Heart right ventricle (tissue), 16 donors: ENCODE measurements around the gene VPS54. TPM values are rescaled to one million over a fixed set of nuclear protein-coding genes. Genes with fewer than 3 reads are reported as not detected.

Experiments used
- ATAC-seq, 8 donors: fragments of 200-7000 bp; cut with Tn5 transposase; one replicate each; pipeline ENCODE4 v1.9.1; 2020; ENCODE audit warnings: mild to moderate bottlenecking in 8 of 8, moderate library complexity in 8 of 8, moderate number of reproducible peaks in 1 of 8
- DNase-seq, 2 donors: peaks; one replicate each; pipeline ENCODE4 v3.0.0-alpha.2; 2020
- H3K27ac ChIP-seq, 10 donors: fragments of 200-600 bp; sonication (generic) in 2 of 10; one replicate each; pipeline versions ENCODE4 v1.5.0 to v1.8.0; 2020 to 2022; ENCODE audit warnings: mild to moderate bottlenecking in 3 of 10
- H3K27me3 ChIP-seq, 7 donors: fragments of 200-600 bp; one replicate each; pipeline ENCODE4 v1.8.0; 2021 to 2022; ENCODE audit warnings: mild to moderate bottlenecking in 2 of 7
- H3K36me3 ChIP-seq, 9 donors: fragments of 200-600 bp; sonication (generic) in 1 of 9; one replicate each; pipeline versions ENCODE4 v1.5.0 to v1.8.0; 2020 to 2022; ENCODE audit warnings: mild to moderate bottlenecking in 2 of 9
- H3K4me1 ChIP-seq, 9 donors: fragments of 200-600 bp; sonication (generic) in 1 of 9; one replicate each; pipeline versions ENCODE4 v1.5.0 to v1.8.0; 2020 to 2022; ENCODE audit warnings: mild to moderate bottlenecking in 4 of 9
- H3K4me3 ChIP-seq, 10 donors: fragments of 200-600 bp; sonication (generic) in 2 of 10; one replicate each; pipeline versions ENCODE4 v1.5.0 to v1.8.0; 2020 to 2022; ENCODE audit warnings: mild to moderate bottlenecking in 7 of 10, moderate library complexity in 2 of 10
- H3K9me3 ChIP-seq, 11 donors: fragments of 200-600 bp in 10 of 11; sonication (generic) in 2 of 11; one replicate each; pipeline versions ENCODE4 v1.5.0 to v1.8.0; 2013 to 2022; ENCODE audit warnings: mild to moderate bottlenecking in 2 of 11, control low read depth in 1 of 11, moderate library complexity in 1 of 11
- WGBS, 2 donors: extraction: QIAGEN DNeasy Blood & Tissue Kit; methylation state at CpG; one replicate each; pipeline ENCODE4 v1.1.7; 2013; ENCODE audit warnings: inconsistent platforms in 1 of 2; 5-methylcytosine and 5-hydroxymethylcytosine counted together
- intact Hi-C, 10 donors: fragments of 100-400 bp; cut with DNase I; formaldehyde crosslinking; loops; one replicate each; pipeline versions ENCODE4 v1.11.1 to v1.14.2; 2022
- polyA plus RNA-seq, 2 donors: library from polyadenylated mRNA; stranded (reverse); fragments of 200-250 nt; gene quantifications; one replicate each; pipeline ENCODE4 v1.2.3, GENCODE V29; 2013
- total RNA-seq, 10 donors: library from RNA; stranded (reverse); fragmentation: NEBNext Ultra II Directional in 3 of 10; extraction: Animal tissue kit (Norgen Biotek cat#: 25700) in 3 of 10; gene quantifications; one replicate each; pipeline versions ENCODE4 v1.2.1 to v1.2.4, GENCODE V29; 2021 to 2023
- TF ChIP-seq, protein P1 (sequence below), 9 donors: fragments of 200-600 bp; sonication (generic) in 2 of 9; IDR thresholded peaks; one replicate each; pipeline versions ENCODE4 v1.5.0 to v1.8.0; 2021 to 2022; ENCODE audit warnings: antibody characterized with exemption in 9 of 9, mild to moderate bottlenecking in 5 of 9, moderate library complexity in 1 of 9
- donor health status: Arrhythmogenic right ventricular cardiomyopathy.
- donor health status: ischemic (EF 13 %, LVEDD 7.1; RV severe dilation, severe dysfunction).
- donor health status: healthy with polysubstance abuse.
- donor health status: DM: no; HTN: yes; CAD: no.
- donor health status: DM: no; HTN: no; CAD: no.
- donor health status: ischemic (EF 25% LVEDD 6.9; RV normal size, moderate dysfunction).
- donor health status: ischemic (EF 25% LVEDD 5.7; RV mildly dilated, moderate dysfunction).
- donor health status: healthy.
- donor health status: DM: yes; HTN: yes; CAD: no.
- donor health status: Ischemic cardiomyopathy.
- donor health status: ischemic (EF 35%, LVEDD 5.7; RV mildly dilated, moderate dysfunction).
- donor health status: nonischemic (EF 11% LVEDD 7.7; RV severe dilation, severe dysfunction).
- donor health status: DM: yes; HTN: yes; CAD: no.
- donor health status: PGD.
- donor health status: ischemic (EF 29% LVEDD 5.4; RV normal size, mild dysfunction).
- donor health status: nonischemic (EF 23%, LVEDD 6.1; RV moderate dilation, normal function).

VPS54 gene
- total and polyA plus RNA-seq, 12 donors, result 8.3 to 12.7 (median 10.5) TPM

DNA sequence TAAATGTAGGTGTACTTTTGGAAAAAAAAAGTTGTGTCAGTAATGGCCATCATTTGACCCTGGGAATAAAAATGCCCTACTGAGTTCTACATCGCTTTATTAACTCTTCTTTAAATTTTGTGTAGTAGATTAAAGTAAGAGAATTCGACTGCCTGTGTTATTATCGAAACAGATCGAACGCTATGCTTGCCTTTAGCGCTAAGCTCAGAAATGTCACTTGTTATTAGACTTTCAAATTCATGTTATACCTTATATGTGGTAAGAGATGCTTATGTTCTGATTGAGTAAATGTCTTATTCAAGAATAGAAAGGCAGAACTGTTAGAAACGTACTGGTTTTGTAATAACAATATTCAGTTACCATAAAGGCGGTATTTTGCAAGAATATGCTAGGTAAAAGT is 176.1 kb downstream of the VPS54 start:
- intact Hi-C loops, result loop anchor here in 3 of 10 donors (5.0 to 10.0 kb wide), 3 partner anchors 146 to 258 kb away; partner anchors contain the start of genes MDH1 (in 1 of the 3) and WDPCP (in 1 of the 3)
- Histone ChIP-seq H3K4me1 (peaks cover 4 to 62% (median 42%) of the 10 kb centered on the region in 9 donors), H3K4me3 (peak overlapping the region; percentile 75 to 97 (median 88)), H3K27ac (peak overlapping the region in 9 of 10 donors; percentile 96 to 100 (median 98)), H3K27me3 (no peaks in the 10 kb centered on the region), H3K36me3 (no peaks in the 10 kb centered on the region), H3K9me3 (no peaks in the 10 kb centered on the region)
- ATAC-seq, result no peak
- TF ChIP-seq, protein P1, sequence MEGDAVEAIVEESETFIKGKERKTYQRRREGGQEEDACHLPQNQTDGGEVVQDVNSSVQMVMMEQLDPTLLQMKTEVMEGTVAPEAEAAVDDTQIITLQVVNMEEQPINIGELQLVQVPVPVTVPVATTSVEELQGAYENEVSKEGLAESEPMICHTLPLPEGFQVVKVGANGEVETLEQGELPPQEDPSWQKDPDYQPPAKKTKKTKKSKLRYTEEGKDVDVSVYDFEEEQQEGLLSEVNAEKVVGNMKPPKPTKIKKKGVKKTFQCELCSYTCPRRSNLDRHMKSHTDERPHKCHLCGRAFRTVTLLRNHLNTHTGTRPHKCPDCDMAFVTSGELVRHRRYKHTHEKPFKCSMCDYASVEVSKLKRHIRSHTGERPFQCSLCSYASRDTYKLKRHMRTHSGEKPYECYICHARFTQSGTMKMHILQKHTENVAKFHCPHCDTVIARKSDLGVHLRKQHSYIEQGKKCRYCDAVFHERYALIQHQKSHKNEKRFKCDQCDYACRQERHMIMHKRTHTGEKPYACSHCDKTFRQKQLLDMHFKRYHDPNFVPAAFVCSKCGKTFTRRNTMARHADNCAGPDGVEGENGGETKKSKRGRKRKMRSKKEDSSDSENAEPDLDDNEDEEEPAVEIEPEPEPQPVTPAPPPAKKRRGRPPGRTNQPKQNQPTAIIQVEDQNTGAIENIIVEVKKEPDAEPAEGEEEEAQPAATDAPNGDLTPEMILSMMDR (IDR thresholded peaks at IDR 0.05), result no peak
- no peak for DNase-seq
- WGBS, 2 donors, result 43 to 53% methylated on average over 8 of the region's 8 CpGs

DNA sequence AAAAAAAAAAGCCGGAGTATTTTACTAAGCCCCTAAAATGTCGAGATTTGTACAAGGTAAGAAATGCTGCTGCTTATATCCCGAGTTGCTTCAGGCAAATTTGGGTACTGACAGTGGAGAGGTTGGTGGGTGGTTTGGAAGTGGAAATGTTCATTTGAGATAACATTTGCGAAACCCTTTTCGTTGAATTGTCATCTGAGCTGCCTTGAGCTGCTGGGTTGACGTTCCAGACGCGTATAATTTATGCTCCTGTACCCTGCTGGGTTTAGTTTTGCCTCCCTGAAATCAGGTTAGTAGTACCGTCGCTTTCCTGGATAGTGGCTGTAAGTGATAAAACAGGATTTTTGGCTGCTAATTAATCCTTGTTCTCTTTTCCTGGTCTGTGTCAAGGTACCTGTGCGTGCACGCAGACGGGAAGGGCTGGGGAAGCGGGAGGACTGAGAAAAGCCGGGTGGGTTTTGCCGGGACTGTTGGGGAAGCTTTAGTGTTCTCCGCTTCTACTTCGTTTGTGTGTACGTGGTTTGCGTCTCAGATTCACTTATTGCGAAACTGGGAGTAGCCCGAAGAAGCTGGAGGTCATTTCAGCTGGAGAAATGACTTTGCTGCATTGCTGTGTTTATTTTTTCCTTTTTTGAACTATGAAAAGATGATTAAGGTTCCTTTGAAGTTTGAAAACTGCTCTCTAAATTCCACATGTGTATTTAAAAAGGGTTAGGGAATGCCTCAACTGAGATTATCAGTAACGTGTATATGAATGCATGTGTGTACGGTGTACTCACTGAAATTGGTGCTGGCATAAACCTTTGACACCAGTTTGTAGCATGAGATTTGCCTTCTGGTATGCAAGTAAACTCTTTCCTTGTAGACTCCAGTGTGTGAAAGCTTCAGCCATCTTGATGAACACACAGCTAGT is 176.8 kb downstream of the VPS54 start:
- 3 to 5% methylated on average over 24 of the region's 24 CpGs for WGBS, 2 donors
- DNase-seq, result peak; percentile 13 to 34
- H3K4me1 ChIP-seq, result peaks cover 4 to 62% (median 42%) of the 10 kb centered on the region in 9 donors
- no peaks in the 10 kb centered on the region for H3K9me3 ChIP-seq
- H3K36me3 ChIP-seq, result no peaks in the 10 kb centered on the region
- intact Hi-C loops, result loop anchor here in 3 of 10 donors (5.0 to 10.0 kb wide), 3 partner anchors 145 to 258 kb away; partner anchors contain the start of genes MDH1 (in 1 of the 3) and WDPCP (in 1 of the 3)
- H3K4me3 ChIP-seq, result peak overlapping the region; percentile 75 to 97 (median 88)
- TF ChIP-seq, protein P1 (IDR thresholded peaks at IDR 0.05), result no peak
- no peaks in the 10 kb centered on the region for H3K27me3 ChIP-seq
- peak overlapping the region; percentile 93 to 100 (median 98) for H3K27ac ChIP-seq
- ATAC-seq, result no peak

Other genes starting within 250 kb of the VPS54 start
- gene UGP2, start 177.5 kb downstream of the VPS54 start, total RNA-seq, result 100 to 1,000 TPM; 250 to 457 (median 371) TPM
- 100 to 1,000 TPM; 139 to 632 TPM for gene UGP2, start 177.5 kb downstream of the VPS54 start, polyA plus RNA-seq
- gene PELI1, start 125.0 kb upstream of the VPS54 start, total RNA-seq, result 10 to 100 TPM in 3 of 10 donors, 1 to 10 TPM in 7; 6.3 to 15.6 (median 8.6) TPM
- 1 to 10 TPM; 6.0 to 9.1 TPM for gene PELI1, start 125.0 kb upstream of the VPS54 start, polyA plus RNA-seq